ENCODE data around the gene PTTG2.
"Not testable (repeated sequence)": the region's sequence is repeated elsewhere in the genome, so short reads cannot be mapped to it uniquely, and the experiment has no call there.

Gene PTTG2

DNA sequence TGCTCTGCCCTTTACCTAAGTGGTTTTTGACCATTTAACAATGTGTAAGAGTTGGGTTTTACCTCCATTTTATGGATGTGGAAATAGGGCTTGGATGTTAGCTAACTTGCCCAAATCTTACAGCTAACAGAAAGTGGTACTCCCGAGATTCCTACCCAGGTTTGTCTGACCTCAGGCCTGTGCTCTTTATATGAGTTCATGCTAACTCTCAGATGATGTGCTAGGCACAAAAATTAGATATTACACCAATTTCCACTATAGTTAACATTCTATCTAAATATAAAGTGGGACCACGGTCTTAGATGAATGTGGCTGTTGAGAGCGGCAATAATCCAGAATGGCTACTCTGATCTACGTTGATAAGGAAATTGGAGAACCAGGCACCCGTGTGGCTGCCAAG is at the start of gene PTTG2:
Gene PTTG2, plus strand, starts transcription at position 301 of the 400 bp plus-strand sequence. Its CDS starts 37 bp downstream, at position 338.
- no peak for DNase-seq

DNA sequence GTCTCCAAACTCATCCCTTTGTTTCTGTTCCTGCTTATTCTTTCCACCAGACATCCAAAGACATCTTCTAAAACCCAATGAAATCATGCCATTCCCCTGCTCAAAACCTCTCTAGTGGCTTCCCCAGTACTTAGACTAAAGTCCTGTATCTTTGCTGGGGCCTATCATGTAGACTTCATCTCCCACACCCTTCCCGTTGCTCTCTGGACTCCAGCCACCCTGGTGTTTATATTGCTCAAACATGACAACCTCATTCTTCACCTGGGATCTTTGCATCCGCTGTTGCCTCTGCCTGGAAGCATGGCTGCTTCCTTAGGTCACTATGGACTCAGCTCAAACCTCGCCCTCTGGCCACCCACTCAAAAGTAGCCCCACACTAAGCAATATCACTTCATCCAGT is 45.7 kb upstream of the PTTG2 start:
- DNase-seq: no peak

DNA sequence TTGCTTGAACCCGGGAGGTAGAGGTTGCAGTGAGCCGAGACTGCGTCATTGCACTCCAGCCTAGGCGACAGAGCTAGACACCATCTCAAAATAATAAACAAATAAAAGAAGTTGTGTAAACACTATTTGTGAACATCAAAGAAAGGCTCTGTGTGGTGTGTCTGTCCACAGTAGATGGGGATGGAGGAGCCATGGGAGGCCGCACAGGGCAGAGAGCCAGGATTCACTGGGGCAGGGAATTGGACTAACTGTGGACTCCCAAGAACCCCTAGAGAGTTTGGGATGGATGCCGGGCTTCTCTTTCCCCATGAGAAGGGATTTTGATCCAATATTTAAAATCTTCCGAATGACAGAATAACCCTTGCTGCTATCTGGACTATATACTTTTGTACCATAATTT is 42.8 kb upstream of the PTTG2 start:
- DNase-seq: no peak

DNA sequence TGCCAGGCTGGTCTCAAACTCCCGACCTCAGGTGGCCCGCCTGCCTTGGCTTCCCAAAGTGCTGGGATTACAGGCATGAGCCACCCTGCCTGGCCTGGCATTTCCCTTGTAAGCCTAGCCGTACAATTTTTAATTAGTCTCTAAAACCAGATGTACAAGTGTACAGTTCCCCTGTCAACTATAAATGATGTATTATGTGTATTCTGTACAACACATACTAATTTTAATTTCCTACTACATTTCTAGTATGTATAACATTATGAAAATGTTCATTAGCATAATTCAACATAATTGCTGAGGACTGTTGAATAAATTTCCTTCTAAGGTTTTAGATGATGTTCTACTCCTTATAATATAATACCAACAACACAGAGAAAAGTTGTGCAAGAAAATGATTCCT is 41.5 kb upstream of the PTTG2 start:
- DNase-seq: no peak

DNA sequence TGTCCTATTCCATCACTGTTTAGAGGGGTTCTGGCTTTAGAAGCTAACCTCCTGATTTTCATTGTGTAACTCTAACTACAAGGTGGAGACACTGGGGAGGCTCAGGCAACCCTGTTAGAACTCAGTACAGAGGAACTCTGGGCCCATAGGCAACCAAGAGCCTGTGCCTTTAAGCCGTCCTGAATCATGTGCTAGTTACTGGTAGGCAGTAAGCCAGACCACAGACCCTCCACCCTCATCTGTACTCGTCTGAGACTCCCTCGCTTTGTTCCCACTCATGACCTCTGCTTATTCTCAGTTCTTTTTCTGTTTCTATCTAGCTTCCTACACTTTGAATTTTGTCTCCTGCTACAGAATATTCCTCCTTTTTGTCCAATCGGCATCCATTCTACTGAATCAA is 37.9 kb upstream of the PTTG2 start:
- no peak for DNase-seq

DNA sequence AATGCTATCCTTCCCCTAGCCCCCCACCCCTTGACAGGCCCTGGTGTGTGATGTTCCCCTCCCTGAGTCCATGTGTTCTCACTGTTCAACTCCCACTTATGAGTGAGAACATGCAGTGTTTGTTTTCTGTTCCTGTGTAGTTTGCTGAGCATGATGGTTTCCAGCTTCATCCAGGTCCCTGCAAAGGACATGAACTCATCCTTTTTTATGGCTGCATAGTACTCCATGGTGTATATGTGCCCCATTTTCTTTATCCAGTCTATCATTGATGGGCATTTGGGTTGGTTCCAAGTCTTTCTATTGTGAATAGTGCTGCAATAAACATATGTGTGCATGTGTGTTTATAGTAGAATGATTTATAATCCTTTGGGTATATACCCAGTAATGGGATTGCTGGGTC is 37.1 kb upstream of the PTTG2 start:
- not testable (repeated sequence) for DNase-seq

DNA sequence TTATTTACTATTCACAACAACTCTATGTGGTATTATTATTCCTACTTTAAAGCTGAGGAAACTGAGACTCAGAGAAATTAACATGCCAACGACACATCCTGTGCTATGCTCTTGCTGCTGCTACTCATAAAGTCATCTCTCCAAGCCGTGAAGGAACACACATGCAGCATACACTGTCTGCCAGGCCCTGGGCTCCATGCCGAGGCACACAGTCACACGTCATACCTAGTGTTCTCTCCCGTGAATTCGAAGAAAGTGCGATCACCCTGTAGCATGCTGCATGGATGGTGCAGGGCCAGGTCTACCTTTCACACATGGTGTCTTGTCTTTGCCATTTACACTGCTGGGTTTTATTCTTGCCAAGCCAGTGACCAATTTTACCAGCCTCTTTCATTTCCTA is 35.3 kb upstream of the PTTG2 start:
- DNase-seq: no peak

DNA sequence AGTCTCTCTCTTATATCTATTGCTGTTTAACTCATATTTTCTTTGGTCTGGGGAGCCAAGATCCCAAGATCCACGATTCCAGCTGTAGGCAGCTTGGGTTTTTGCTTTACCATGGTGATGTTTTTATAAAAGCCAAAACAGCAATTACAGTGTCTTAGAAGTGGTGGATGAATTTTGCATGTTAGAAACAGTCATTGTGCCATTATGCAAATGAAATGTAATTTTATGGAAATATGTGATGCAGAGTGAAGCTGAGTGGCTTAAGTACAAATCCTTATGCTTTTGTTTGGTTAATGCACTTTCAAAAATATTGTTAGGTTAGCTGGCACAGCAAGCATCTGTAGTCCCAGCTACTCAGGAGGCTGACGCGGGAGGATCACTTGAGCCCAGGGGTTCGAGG is 32.8 kb upstream of the PTTG2 start:
- no peak for DNase-seq

DNA sequence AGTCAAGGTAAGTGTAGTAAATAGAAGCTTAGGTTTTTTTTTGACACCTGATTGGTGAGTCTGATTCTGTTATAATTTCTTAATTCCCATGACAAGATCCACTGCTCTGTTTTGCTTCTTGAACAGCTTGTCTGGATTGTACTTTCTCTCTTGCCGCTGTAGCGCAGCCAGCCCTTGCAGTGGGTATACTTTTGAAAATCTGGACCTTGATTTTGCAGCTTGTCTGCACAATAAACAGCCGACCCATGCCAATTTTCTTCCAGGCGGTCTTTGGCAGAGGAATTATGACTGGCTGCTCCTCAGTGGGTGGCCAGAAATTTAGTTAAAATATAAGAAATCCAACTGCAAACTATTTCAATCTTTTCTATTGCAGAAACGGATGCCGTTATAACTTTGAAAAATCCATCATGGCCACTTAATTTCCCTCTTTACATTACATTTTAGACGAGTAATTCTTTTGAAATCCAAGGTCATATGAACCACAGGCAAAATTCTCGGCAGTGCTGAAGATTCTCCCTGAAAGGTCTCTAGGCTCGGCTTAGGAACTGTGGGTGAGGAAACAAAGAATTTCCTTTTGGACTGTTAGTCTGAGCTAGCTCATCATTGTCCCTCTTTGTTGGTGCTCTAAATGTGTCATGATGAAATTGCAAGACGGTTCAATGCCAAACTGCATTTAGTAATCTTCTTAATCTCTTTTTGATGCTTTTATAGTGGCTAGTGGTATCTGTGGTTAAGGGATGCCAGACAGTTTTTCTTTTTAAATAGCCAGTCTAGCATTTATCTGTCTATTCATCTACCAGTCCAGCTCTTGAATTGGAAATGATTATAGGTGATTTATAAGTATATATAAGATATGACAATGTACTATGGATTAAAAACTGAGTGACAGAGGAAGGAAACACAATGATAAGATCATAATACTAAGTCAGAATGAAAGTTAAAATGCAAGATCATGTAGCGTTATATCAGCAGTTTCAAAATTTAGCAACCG is 31.5 kb upstream of the PTTG2 start:
- no peak for DNase-seq

DNA sequence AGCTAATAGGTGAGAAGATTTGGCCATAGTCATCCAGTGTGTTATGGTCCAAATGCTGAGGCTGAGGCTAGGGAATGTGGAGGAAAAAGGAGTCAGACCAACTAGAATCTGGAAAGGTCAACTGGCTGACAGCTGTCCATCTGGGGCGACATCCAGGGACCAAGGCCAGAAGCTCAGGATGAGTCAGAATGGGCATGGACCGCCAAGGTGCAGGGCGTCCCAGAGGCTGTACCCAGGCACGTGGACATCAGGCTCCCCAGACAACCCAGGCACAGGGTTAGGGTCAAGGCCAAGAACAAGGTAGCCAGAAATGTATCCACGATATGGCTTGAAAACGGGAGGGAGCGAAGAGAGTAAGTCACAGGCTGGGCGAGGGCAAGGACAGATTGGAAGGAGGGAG is 26.1 kb upstream of the PTTG2 start:
- no peak for DNase-seq

DNA sequence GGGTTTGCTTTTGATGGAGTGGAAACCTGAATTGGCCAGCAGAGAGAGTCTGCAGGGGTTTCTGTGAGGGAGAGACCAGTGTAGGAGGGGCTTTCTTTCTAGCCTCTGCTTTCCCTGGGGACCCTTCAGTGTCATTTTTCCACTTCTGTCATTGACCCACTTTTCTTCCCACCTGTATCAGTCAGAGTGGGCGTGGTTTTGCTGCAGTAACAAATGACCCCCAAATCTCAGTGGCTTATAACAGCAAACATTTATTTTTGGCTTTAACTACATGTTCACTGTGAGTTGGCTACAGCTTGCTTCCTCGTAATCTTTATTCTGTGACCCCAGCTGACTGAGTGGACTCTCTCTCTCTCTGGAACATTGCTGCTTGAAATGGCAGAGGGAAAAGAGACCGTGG is 25.6 kb upstream of the PTTG2 start:
- DNase-seq: no peak

DNA sequence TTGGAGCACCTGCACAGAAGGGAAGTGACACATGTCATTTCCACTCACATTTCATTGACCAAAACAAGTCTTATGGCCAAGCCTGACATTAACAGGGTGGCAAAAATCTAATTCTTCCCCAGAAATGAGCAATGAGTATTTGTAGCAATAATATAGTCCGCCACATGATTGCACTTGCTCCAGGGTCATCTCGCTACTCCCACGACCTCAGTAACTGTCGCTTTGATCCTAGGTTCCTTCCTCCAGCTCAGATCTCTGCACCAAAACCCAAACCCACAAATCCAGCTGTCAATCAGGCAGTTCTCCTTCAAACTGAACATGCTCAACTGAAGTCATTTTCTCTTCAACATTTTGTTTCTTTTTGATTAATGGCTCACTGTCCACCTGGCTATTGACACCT is 25.2 kb upstream of the PTTG2 start:
- DNase-seq: no peak

DNA sequence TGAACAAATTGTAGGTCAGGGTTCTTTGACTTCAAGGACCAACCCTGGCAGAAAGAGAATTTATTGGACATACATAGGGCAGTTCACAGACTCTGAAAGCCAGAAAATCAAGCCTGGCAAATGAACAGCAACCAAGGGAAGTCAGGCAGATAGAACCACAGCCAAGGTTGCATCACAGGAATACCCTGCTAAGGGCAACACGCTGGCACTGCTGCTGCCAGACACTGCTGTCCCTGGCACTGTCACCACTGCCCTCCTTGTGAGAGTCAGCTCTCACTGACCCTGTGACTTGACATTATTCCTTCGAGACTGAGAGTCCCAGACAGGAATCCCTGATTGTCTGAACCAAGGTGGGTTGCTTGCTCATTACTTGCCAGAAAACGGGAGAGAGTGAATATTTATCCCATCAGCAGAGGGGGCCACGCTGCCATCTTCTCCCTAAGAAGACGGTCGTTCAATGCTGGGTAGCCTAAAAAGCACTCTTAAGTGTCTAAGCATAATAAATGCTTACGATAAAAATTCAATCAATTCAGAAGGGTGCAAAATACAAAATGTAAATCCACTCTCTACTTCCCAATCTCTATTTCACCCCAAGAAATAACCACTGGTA is 23.2 kb upstream of the PTTG2 start:
- DNase-seq: peak; percentile 46 to 63

DNA sequence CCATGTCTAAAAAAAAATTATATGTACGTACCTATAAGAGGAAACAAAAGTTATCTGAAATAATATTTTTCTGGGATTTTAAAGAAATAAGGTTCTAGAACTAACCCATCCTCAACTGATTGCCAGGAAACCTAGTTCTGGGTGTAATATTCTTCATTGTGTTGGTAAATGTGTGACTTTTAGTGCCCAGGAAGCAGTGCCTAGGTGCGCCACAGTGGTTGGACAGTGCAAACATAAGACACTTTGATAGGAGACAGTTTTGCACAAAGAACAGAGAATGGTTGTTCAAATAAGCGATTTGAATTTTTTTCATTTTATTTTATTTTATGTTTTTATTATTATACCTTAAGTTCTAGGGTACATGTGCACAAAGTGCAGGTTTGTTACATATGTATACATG is 22.0 kb upstream of the PTTG2 start:
- no peak for DNase-seq

DNA sequence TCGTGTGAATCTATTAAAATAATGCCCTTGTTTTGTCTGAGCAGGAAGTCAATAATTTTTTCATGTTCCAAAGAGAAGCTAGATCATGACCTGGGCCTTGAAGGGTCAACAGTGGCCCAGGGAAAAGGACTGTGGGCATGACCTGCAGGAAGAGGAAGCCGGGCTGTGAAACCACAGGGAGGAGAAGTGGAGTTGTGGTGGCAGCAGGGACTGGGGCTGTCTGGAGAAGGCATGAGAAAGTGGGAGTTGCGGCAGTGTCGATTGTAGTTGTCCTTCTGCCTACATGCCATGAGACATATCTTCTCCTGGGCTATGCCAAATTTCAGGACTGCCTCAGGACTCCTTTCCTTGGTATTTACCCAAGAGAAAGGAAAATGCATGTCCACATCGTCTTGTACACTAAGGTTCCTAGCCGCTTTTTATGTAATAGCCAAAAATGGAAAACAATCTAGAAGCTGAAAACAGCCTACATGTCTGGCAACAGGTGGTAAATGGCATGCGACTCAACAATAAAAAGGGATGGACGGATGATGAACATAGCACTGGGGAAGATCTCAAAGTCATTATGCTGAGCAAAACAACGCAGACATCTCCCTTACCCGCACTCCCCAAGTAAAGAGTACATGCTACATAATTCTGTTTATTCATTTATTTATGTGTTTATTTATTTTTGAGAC is 13.6 kb upstream of the PTTG2 start:
- DNase-seq: peak; percentile 75 to 80

DNA sequence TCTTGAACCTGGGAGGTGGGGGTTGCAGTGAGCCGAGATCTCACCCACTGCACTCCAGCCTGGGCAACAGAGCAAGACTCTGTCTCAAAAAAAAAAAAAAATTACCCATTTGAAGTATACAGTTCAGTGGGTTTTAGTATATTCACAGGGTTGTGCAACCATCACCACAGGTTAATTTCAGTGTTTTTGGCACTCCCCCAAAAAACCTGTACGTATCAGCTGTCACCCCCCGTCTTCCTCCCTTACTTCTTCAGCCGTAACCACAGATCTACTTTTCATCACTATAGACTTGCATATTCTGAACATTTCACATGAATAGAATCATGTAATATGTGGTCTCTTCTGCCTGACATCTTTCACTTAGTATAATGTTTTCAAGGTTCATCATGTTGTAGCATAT is 11.7 kb upstream of the PTTG2 start:
- no peak for DNase-seq

DNA sequence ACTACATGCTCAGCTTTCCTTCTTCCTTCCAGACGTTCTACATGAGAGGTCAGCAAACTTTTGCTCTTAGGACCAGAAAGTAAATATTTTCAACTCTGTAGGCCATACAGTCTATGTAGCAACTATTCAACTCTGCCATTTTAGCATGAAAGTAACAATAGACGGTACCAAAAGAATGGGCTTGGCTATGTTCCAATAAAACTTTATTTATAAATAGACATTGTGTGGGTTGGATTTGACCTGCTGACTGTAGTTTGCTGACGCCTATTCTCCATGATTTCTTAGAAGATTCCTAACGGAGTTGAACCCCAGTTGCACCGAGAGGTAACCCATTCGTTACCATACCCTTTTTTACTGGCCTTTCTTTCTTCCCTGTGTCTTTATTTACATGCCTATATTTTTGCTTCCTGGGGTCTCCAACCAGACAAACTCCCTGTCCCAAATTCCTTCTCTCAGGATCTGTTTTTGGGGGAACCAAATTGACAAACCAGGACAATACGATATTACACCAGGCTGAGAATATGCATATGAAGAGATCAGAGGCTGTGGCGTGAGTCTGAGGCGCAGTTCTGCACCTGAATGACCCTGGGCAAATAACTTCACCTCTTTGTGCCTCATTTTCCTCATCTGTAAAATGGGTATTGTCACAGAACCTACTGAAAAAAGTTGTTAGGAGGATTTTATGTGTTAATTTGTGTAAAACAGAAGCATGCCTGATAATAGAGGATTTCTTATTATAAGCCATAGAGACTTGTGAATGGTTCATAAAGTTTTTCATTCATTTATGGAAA is 10.4 kb upstream of the PTTG2 start:
- DNase-seq: no peak

DNA sequence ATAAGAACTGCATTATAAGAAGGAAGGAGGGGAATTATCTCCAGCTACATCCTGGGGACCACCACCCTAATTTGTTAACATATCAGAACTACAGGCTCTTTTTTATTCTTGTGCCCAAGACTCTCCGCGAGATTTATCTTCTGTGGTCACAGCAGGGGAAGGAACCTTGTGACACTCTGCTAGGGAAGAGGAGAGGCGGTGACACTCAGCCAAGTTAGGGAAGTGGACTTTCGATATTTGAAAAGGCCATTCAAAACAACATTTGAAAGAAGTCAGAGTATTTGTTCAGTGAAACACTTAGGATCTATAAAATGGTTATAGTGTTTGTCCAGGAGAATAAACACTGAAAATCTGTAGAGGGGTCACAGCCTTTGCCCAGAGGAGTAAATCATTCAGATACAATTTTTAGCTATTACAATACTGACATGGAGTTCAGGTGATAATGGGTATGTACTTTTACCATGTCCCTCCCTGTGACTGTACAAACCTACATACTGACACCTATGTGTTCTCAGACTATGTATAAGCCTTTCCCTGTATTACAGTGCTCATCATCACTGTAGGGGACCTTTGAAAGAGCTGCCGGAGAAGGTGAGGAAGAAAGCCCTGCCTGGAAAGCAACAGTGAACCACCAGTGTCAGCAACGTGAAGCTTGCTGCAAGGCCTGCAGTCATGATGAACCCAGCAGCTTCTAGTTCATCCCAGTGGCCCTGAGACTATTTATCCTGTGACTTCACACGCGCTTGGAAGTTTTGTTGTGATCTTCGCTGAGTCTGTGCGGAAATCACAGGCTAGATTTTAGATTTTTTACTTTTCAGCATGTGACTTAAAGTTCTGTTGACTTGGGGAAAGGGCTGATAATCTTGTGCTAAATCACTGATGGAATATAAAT is 8.5 kb upstream of the PTTG2 start:
- peak; percentile 59 to 61 for DNase-seq

DNA sequence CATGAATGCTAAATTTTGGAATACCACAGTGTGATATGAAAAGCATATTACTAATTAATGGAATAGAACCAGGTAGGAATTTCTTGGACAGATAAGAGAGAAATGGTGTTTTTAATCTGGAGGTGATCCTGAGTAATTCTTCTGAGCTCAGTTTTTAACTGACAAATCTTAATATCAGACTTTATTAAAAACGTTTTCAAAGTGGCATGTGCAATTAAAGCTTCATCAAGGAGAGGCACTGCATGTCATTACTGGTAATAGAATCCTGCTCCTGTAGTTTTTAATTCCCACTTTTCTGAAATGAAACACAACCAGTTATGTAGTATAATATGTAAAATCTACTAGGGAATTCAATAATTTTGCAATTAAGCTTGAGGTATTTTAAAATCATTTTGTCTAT is 7.0 kb upstream of the PTTG2 start:
- DNase-seq: no peak

DNA sequence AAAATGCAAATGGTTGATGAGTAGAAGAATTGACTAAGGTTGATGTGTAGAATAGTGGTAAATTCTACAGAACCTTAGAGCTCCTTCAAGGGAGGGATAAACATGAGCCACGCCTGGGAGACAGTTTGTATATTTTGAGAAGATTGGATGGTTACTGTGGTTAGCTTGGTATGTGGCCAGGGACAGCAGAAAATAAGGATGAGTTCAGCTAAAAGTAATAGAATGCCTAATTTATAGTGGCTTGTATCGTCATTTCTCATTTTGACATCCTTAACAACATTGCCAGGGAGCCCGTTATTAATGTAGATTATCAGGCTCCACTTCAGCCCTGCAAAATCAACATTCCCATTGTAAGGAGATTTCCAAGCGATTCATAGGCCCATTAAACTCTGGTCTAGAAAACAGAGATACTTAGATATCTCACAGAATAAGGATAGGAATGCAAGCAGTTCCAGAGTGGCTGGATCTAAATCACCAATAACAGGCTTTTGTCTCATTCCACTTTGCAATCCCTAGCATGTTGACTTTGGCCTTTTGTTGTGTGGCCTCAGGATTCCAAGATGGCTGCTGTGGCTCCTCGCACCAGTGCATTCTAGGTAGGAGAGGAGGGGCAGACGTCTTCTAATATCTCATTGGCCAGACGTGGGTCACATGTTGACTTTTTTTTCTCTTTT is 6.4 kb upstream of the PTTG2 start:
- no peak for DNase-seq

DNA sequence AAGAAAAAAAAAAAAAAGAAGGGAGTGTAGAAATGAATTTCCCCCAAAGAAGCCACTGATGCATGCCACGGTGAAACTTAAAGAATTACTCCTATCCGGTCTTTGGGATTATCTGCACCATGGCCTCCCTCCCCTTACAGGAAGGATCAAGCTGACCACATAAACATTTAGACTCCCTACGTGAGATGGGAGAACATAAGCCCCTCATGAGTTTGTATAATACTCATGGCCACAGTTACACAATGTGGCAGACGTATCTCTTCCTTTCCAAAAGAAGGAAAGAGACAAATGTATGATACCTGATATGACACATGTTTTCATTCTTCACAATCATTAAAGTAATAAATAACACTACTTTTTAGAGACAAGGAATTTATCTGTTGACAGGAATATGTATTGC is 3.3 kb upstream of the PTTG2 start:
- no peak for DNase-seq
